ENCODE data around the gene PXDN.

- no peak for TF ChIP-seq CTCF (IDR thresholded peaks at IDR 0.05)
- no peak for TF ChIP-seq POLR2A (IDR thresholded peaks at IDR 0.05)
Observed at GRCh38 chr2:1638281-1638860, 105.9 kb downstream of the PXDN start.

All from heart left ventricle (tissue), 13 donors.